Measurements from ENCODE around the gene TCP11L1. TPM values are rescaled to one million over a fixed set of nuclear protein-coding genes. Genes with fewer than 3 reads are reported as not detected.

The TCP11L1 gene
- total RNA-seq, 1 donor from 2014 or later: 4.7 TPM

- H3K27ac ChIP-seq (replicated peaks): no peak overlapping the region
- intact Hi-C loops (cut with micrococcal nuclease): no loop called here
- TF ChIP-seq, protein P1, sequence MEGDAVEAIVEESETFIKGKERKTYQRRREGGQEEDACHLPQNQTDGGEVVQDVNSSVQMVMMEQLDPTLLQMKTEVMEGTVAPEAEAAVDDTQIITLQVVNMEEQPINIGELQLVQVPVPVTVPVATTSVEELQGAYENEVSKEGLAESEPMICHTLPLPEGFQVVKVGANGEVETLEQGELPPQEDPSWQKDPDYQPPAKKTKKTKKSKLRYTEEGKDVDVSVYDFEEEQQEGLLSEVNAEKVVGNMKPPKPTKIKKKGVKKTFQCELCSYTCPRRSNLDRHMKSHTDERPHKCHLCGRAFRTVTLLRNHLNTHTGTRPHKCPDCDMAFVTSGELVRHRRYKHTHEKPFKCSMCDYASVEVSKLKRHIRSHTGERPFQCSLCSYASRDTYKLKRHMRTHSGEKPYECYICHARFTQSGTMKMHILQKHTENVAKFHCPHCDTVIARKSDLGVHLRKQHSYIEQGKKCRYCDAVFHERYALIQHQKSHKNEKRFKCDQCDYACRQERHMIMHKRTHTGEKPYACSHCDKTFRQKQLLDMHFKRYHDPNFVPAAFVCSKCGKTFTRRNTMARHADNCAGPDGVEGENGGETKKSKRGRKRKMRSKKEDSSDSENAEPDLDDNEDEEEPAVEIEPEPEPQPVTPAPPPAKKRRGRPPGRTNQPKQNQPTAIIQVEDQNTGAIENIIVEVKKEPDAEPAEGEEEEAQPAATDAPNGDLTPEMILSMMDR (IDR thresholded peaks at IDR 0.05; ENCODE audit: borderline replicate concordance): no peak
- no peaks in the 10 kb centered on the region for H3K27me3 ChIP-seq (ENCODE audit: low read depth)
- no peak for DNase-seq
- no peaks in the 10 kb centered on the region for H3K9me3 ChIP-seq (replicated peaks)
- H3K4me1 ChIP-seq: no peaks in the 10 kb centered on the region
- peaks cover 38% of the 10 kb centered on the region for H3K36me3 ChIP-seq
- no peak overlapping the region for H3K4me3 ChIP-seq
Measured at GRCh38 chr11:33055375-33055774, 16.0 kb downstream of the TCP11L1 start.

- H3K27me3 ChIP-seq (ENCODE audit: low read depth): no peaks in the 10 kb centered on the region
- DNase-seq: no peak
- TF ChIP-seq, protein P1 (IDR thresholded peaks at IDR 0.05; ENCODE audit: borderline replicate concordance): no peak
- H3K4me3 ChIP-seq: no peak overlapping the region
- no peak overlapping the region for H3K27ac ChIP-seq (replicated peaks)
- intact Hi-C loops (cut with micrococcal nuclease): no loop called here
- H3K36me3 ChIP-seq: peaks cover 52% of the 10 kb centered on the region
- H3K4me1 ChIP-seq: no peaks in the 10 kb centered on the region
- no peaks in the 10 kb centered on the region for H3K9me3 ChIP-seq (replicated peaks)
Measured at GRCh38 chr11:33057284-33057683, 17.9 kb downstream of the TCP11L1 start.

GRCh38 chr11:33059331-33060007 is 20.1 kb downstream of the TCP11L1 start:
- Histone ChIP-seq H3K36me3 (peaks cover 68% of the 10 kb centered on the region), H3K27me3 (ENCODE audit: low read depth) (no peaks in the 10 kb centered on the region), H3K27ac (replicated peaks) (no peak overlapping the region), H3K9me3 (replicated peaks) (no peaks in the 10 kb centered on the region), H3K4me1 (peaks cover 12% of the 10 kb centered on the region), H3K4me3 (no peak overlapping the region)
- intact Hi-C loops (cut with micrococcal nuclease): no loop called here
- no peak for DNase-seq
- TF ChIP-seq, protein P1 (IDR thresholded peaks at IDR 0.05; ENCODE audit: borderline replicate concordance): no peak

GRCh38 chr11:33060271-33060670 is 20.9 kb downstream of the TCP11L1 start:
- no peaks in the 10 kb centered on the region for H3K27me3 ChIP-seq (ENCODE audit: low read depth)
- H3K4me1 ChIP-seq: peaks cover 19% of the 10 kb centered on the region
- intact Hi-C loops (cut with micrococcal nuclease): no loop called here
- no peak for DNase-seq
- no peak overlapping the region for H3K27ac ChIP-seq (replicated peaks)
- peaks cover 68% of the 10 kb centered on the region for H3K36me3 ChIP-seq
- TF ChIP-seq, protein P1 (IDR thresholded peaks at IDR 0.05; ENCODE audit: borderline replicate concordance): no peak
- H3K9me3 ChIP-seq (replicated peaks): no peaks in the 10 kb centered on the region
- no peak overlapping the region for H3K4me3 ChIP-seq

DNA sequence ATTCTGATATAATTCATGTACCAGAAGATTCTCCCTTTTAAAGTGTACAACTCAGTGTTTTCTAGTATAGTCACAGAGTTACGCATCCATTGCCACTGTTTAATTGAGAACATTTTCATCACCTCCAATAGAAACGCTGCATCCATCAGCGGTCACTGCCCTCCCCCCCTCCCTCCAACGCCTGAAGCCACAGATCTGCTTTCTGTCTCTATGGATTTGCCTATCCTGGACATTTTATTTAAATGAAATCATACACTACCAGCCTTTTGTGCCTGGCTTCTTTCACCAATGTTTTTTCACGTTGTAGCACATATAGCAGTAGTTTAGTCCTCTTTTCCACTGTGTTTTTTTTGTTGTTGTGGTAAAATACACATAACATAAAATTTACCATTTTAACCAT is 22.8 kb downstream of the TCP11L1 start:
- no peak overlapping the region for H3K4me3 ChIP-seq
- DNase-seq: no peak
- no peak overlapping the region for H3K27ac ChIP-seq (replicated peaks)
- H3K4me1 ChIP-seq: peaks cover 24% of the 10 kb centered on the region
- no peaks in the 10 kb centered on the region for H3K27me3 ChIP-seq (ENCODE audit: low read depth)
- peaks cover 77% of the 10 kb centered on the region for H3K36me3 ChIP-seq
- H3K9me3 ChIP-seq (replicated peaks): no peaks in the 10 kb centered on the region
- intact Hi-C loops (cut with micrococcal nuclease): no loop called here
- TF ChIP-seq, protein P1 (IDR thresholded peaks at IDR 0.05; ENCODE audit: borderline replicate concordance): no peak
